ENCODE measurements around the gene RPS2. TPM values are rescaled to one million over a fixed set of nuclear protein-coding genes. Genes with fewer than 3 reads are reported as not detected.

RPS2 gene
- total RNA-seq, 2 experiments from 2014 or later, result 5,572 to 5,598 TPM

GRCh38 chr16:1999866-2000514 is 35.4 kb upstream of the RPS2 start:
- POLR2A ChIA-PET, result interaction anchor here (0.9 to 1.8 kb wide), 3 partner anchors 11 to 155 kb away, joined by 3 to 4 read pairs (median 3); partner anchors contain the start of gene TRAF7
- Mint-ChIP-seq H3K36me3 (ENCODE audit: low read depth) (peaks cover 29% of the 10 kb centered on the region), H3K4me3 (no peak overlapping the region), H3K27ac (no peak overlapping the region), H3K9me3 (no peaks in the 10 kb centered on the region), H3K27me3 (no peaks in the 10 kb centered on the region), H3K4me1 (ENCODE audit: low read depth) (peaks cover 14% of the 10 kb centered on the region)
- ATAC-seq (no peak), DNase-seq (no peak)
- intact Hi-C loops (cut with micrococcal nuclease), result no loop called here
- CTCF ChIA-PET, result no interaction called here
- no peak for TF ChIP-seq CTCF (IDR thresholded peaks at IDR 0.05)

GRCh38 chr16:1998852-1999801 is 34.5 kb upstream of the RPS2 start:
- Mint-ChIP-seq H3K9me3 (no peaks in the 10 kb centered on the region), H3K4me3 (no peak overlapping the region), H3K36me3 (ENCODE audit: low read depth) (peaks cover 27% of the 10 kb centered on the region), H3K27me3 (no peaks in the 10 kb centered on the region), H3K4me1 (ENCODE audit: low read depth) (peaks cover 11% of the 10 kb centered on the region), H3K27ac (no peak overlapping the region)
- TF ChIP-seq CTCF (IDR thresholded peaks at IDR 0.05), result no peak
- DNase-seq (no peak), ATAC-seq (no peak)
- CTCF ChIA-PET, result interaction anchor here (1.0 kb wide), 1 partner anchor 23 kb away, joined by 3 read pairs; no protein-coding TSS in a partner anchor
- POLR2A ChIA-PET, result interaction anchor here (0.9 to 1.0 kb wide), 2 partner anchors 9 to 34 kb away, joined by 3 read pairs; no protein-coding TSS in a partner anchor
- intact Hi-C loops (cut with micrococcal nuclease), result no loop called here

DNA sequence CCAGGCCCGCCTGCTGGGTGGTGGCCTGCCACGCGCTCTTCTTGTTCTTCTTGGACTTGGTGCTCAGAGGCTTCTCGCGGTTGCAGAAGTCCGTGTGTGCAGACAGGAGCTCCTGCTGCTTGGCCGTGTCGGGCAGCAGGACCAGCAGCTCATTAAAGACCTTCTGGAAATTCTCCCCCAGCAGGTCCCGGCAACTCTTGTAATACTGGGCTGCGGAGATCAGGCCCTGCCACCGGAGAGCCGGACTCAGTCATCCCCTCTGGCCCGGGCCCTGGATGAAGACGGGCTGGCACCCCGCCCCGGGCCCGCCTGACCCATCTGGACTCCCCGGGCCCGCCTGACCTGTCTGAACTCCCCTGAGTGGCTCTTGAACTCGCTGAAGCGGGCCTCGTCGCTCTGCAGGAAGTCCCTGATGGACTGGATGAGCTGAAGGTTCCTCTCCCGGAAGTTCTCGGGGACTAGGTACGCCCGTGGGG is 33.8 kb upstream of the RPS2 start:
- Mint-ChIP-seq H3K9me3 (no peaks in the 10 kb centered on the region), H3K4me3 (no peak overlapping the region), H3K27me3 (no peaks in the 10 kb centered on the region), H3K27ac (no peak overlapping the region), H3K4me1 (ENCODE audit: low read depth) (peaks cover 13% of the 10 kb centered on the region), H3K36me3 (ENCODE audit: low read depth) (peaks cover 27% of the 10 kb centered on the region)
- ATAC-seq (no peak), DNase-seq (no peak)
- CTCF ChIA-PET, result interaction anchor here (1.0 kb wide), 1 partner anchor 24 kb away, joined by 3 read pairs; no protein-coding TSS in a partner anchor
- POLR2A ChIA-PET, result interaction anchor here (0.9 to 29.2 kb wide), 2 partner anchors 10 to 33 kb away, joined by 3 to 505 read pairs; partner anchors contain the start of genes NDUFB10, RNF151, RPS2 and TBL3
- intact Hi-C loops (cut with micrococcal nuclease), result no loop called here
- TF ChIP-seq CTCF (IDR thresholded peaks at IDR 0.05), result no peak

GRCh38 chr16:1997494-1998359 is 33.1 kb upstream of the RPS2 start:
- no peak overlapping the region for H3K27ac Mint-ChIP-seq
- intact Hi-C loops (cut with micrococcal nuclease), result no loop called here
- DNase-seq (no peak), ATAC-seq (no peak)
- CTCF ChIA-PET, result interaction anchor here (1.0 kb wide), 1 partner anchor 25 kb away, joined by 3 read pairs; no protein-coding TSS in a partner anchor
- H3K4me3 Mint-ChIP-seq, result no peak overlapping the region
- peaks cover 27% of the 10 kb centered on the region for H3K36me3 Mint-ChIP-seq (ENCODE audit: low read depth)
- H3K4me1 Mint-ChIP-seq (ENCODE audit: low read depth), result peaks cover 15% of the 10 kb centered on the region
- no peaks in the 10 kb centered on the region for H3K27me3 Mint-ChIP-seq
- TF ChIP-seq CTCF (IDR thresholded peaks at IDR 0.05), result no peak
- POLR2A ChIA-PET, result interaction anchor here (0.9 to 29.2 kb wide), 5 partner anchors 10 to 154 kb away, joined by 3 to 505 read pairs (median 7); partner anchors contain the start of genes NDUFB10, NOXO1, RNF151 and RPS2
- no peaks in the 10 kb centered on the region for H3K9me3 Mint-ChIP-seq

All from activated CD8-positive, alpha-beta T cell treated with anti-CD3 and anti-CD28 coated beads for 36 hours (primary cell).